ENCODE results near the gene ZNF296. TPM values are rescaled to one million over a fixed set of nuclear protein-coding genes. Genes with fewer than 3 reads are reported as not detected.

ZNF296 gene
- total RNA-seq, 4 donors from 2014 or later: 2.1 to 5.5 (median 5.4) TPM; not detected in 1

GRCh38 chr19:45059258-45059965, 16.9 kb downstream of the ZNF296 start:
- no peak overlapping the region for H3K4me3 ChIP-seq
- peak; percentile 84 to 93 (median 84) for DNase-seq
- H3K27ac ChIP-seq: no peak overlapping the region
- H3K4me1 ChIP-seq: no peaks in the 10 kb centered on the region
- no peak for TF ChIP-seq POLR2A (IDR thresholded peaks at IDR 0.05)
- TF ChIP-seq CTCF (IDR thresholded peaks at IDR 0.05): peak; percentile 72 to 94 (median 90)
- no peaks in the 10 kb centered on the region for H3K27me3 ChIP-seq
- peaks cover 0 to 98% (median 4%) of the 10 kb centered on the region in 3 donors for H3K36me3 ChIP-seq
- H3K9me3 ChIP-seq: no peaks in the 10 kb centered on the region

- no peaks in the 10 kb centered on the region for H3K4me1 ChIP-seq
- H3K27ac ChIP-seq: no peak overlapping the region
- no peak overlapping the region for H3K4me3 ChIP-seq
- no peak for DNase-seq
- TF ChIP-seq POLR2A (IDR thresholded peaks at IDR 0.05): no peak
- TF ChIP-seq CTCF (IDR thresholded peaks at IDR 0.05): no peak
- H3K36me3 ChIP-seq: peaks cover 0 to 98% (median 4%) of the 10 kb centered on the region in 3 donors
- no peaks in the 10 kb centered on the region for H3K27me3 ChIP-seq
- H3K9me3 ChIP-seq: no peaks in the 10 kb centered on the region
Measured at GRCh38 chr19:45058622-45059159, 17.6 kb downstream of the ZNF296 start.

- Histone ChIP-seq H3K36me3 (peaks cover 0 to 99% (median 4%) of the 10 kb centered on the region in 3 donors), H3K9me3 (no peaks in the 10 kb centered on the region)
- TF ChIP-seq POLR2A (IDR thresholded peaks at IDR 0.05) (no peak), CTCF (IDR thresholded peaks at IDR 0.05) (no peak)
Measured at GRCh38 chr19:45057444-45057843, 18.8 kb downstream of the ZNF296 start.

GRCh38 chr19:45056831-45057230, 19.4 kb downstream of the ZNF296 start:
- TF ChIP-seq POLR2A (IDR thresholded peaks at IDR 0.05) (no peak), CTCF (IDR thresholded peaks at IDR 0.05) (no peak)
- Histone ChIP-seq H3K27me3 (no peaks in the 10 kb centered on the region), H3K4me1 (peaks cover 0 to 4% (median 0%) of the 10 kb centered on the region in 4 donors), H3K9me3 (no peaks in the 10 kb centered on the region), H3K4me3 (no peak overlapping the region), H3K27ac (peak overlapping the region in 1 of 4 donors; percentile 14), H3K36me3 (peaks cover 0 to 99% (median 4%) of the 10 kb centered on the region in 3 donors)
- no peak for DNase-seq

More at GRCh38 chr19:45057444-45057843, 18.8 kb downstream of the ZNF296 start:
- Histone ChIP-seq H3K27ac (peak overlapping the region in 1 of 4 donors; percentile 14), H3K27me3 (no peaks in the 10 kb centered on the region), H3K4me1 (no peaks in the 10 kb centered on the region), H3K4me3 (no peak overlapping the region)
- DNase-seq: no peak

GRCh38 chr19:45051929-45052579, 24.2 kb downstream of the ZNF296 start:
- peak; percentile 59 to 79 (median 66) for DNase-seq
- peak overlapping the region; percentile 13 to 62 (median 48) for H3K27ac ChIP-seq
- H3K4me3 ChIP-seq: no peak overlapping the region
- peaks cover 0 to 55% (median 0%) of the 10 kb centered on the region in 3 donors for H3K36me3 ChIP-seq
- H3K9me3 ChIP-seq: no peaks in the 10 kb centered on the region
- peaks cover 0 to 12% (median 2%) of the 10 kb centered on the region in 4 donors for H3K4me1 ChIP-seq
- H3K27me3 ChIP-seq: no peaks in the 10 kb centered on the region
- TF ChIP-seq CTCF (IDR thresholded peaks at IDR 0.05) (no peak), POLR2A (IDR thresholded peaks at IDR 0.05) (no peak)
